GM12892 (cell line): ENCODE data around the gene DHRS13.

ENCODE experiments used
- DNase-seq: peaks from one replicate; pipeline ENCODE4 v3.0.0; 2011; ENCODE audit not compliant: insufficient read length
- FAIRE-seq: peaks from 2 replicates; lab custom pipeline; 2011; peaks lifted over from hg19 to GRCh38; lab: Jason Lieb, UNC
- POLR2A ChIP-seq: IDR thresholded peaks from 2 replicates; pipeline ENCODE4 v1.6.1; 2011; ENCODE audit warnings: low read depth, low read length, control low read depth
- POLR2AphosphoS5 ChIP-seq: IDR thresholded peaks from 2 replicates; pipeline ENCODE4 v1.6.1; 2011; ENCODE audit warnings: low read depth, low read length, control low read depth
- TAF1 ChIP-seq: IDR thresholded peaks from 2 replicates; pipeline ENCODE4 v1.6.1; 2011; ENCODE audit warnings: low read depth, mild to moderate bottlenecking, control low read depth, low read length, borderline replicate concordance

Gene DHRS13

DNA sequence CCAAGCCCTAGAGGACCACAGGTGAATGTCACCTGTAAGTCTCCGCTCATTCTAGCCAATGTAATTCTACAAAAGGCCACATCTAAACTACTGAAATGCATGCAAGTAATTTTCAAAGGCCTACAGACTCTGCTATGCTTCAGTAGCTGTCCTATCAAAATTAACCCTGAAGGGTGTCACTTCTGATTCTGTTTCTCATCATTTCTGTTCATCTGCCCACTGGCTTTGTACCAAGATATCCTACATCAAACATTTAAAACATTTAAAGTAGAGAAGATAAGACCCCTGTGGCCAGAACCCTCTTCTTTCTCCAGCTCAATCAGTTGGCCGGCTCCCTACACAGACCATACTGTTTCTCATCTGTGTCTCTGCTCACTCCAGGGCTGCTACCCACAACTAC, 26.9 kb upstream of the DHRS13 start:
- DNase-seq: no peak
- no peak for TF ChIP-seq POLR2AphosphoS5
- no peak for TF ChIP-seq POLR2A
- no peak for TF ChIP-seq TAF1
- FAIRE-seq: no peak

GRCh38 chr17:28928061-28928460, 25.2 kb upstream of the DHRS13 start:
- TF ChIP-seq POLR2A (no peak), POLR2AphosphoS5 (no peak), TAF1 (no peak)
- DNase-seq (no peak), FAIRE-seq (peak; percentile 51)

GRCh38 chr17:28926786-28927185, 23.9 kb upstream of the DHRS13 start:
- FAIRE-seq (no peak), DNase-seq (no peak)
- TF ChIP-seq POLR2A (no peak), POLR2AphosphoS5 (no peak), TAF1 (no peak)

- TF ChIP-seq POLR2AphosphoS5: no peak
- TF ChIP-seq POLR2A: no peak
- no peak for TF ChIP-seq TAF1
- DNase-seq (no peak), FAIRE-seq (no peak)
Measured at GRCh38 chr17:28926366-28926765, 23.5 kb upstream of the DHRS13 start.

DNA sequence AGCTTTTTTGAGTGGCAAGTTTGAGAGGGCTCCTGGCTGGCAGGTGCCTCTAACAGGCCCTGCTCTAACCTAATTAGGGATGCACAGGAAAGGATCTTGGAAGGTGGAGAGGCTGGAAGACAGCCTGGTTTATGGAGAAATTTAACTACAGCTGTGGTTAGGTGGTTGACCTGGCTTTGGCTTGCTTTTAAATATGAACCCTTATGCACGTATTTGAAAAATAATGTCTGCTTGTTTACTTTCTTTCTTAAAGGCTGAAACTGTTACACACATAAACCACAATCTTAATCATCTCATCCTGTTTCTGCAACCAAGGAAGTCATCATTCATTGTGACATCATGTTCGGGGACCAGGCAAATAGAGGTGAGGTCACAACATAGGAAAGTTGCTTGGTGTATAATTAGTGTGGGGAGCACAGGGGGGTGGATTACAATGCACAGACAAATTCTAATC, 23.1 kb upstream of the DHRS13 start:
- TF ChIP-seq POLR2A: no peak
- TF ChIP-seq POLR2AphosphoS5: no peak
- TF ChIP-seq TAF1: no peak
- DNase-seq: no peak

GRCh38 chr17:28920201-28920600, 17.3 kb upstream of the DHRS13 start:
- FAIRE-seq (no peak), DNase-seq (no peak)
- TF ChIP-seq POLR2AphosphoS5: no peak
- no peak for TF ChIP-seq TAF1
- no peak for TF ChIP-seq POLR2A

More for the DNA sequence above, 23.1 kb upstream of the DHRS13 start:
- FAIRE-seq: no peak

DNA sequence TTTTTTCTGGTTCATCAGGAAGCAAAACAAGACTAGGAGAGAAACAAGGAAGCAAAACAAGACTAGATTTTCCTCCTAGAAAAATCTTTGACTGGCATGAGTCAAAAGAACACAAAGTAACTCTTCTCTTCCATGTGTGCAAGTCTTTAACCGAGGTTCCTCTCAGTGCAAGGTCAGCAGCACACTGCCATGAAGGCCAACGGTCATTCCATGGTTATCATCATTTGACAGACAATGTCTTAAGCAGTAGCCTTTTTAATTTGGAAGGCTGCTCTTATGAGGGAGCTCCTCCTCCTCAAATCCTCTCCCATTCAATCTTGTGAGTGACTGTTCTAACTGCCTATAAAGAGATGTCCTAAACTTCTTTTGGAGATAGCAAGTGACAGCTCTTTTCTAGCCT, 15.4 kb upstream of the DHRS13 start:
- DNase-seq (no peak), FAIRE-seq (no peak)
- TF ChIP-seq POLR2AphosphoS5 (no peak), TAF1 (no peak), POLR2A (no peak)

- DNase-seq: no peak
- FAIRE-seq: no peak
- TF ChIP-seq TAF1 (no peak), POLR2AphosphoS5 (no peak), POLR2A (no peak)
Measured at GRCh38 chr17:28917465-28917864, 14.6 kb upstream of the DHRS13 start.

DNA sequence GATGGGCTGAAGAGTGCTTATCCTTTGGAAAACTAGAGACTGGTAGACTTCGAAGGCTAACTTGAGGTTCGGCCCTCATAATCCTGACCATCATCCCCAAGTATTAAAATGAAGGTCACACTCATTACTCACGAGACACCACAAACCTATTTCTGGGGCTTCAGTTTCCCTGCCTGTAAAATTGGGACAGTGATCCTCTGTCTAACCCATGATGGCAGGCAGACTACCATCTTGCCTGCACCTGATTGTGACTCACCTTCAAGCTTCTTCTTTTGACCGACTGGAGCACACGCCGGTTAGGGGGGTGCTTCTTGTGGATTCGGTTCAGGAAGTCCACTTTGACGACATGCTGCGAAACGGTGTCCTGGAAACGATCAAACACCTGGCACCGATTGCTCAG, 14.2 kb upstream of the DHRS13 start:
- TF ChIP-seq POLR2AphosphoS5 (no peak), POLR2A (no peak), TAF1 (no peak)
- no peak for FAIRE-seq

DNA sequence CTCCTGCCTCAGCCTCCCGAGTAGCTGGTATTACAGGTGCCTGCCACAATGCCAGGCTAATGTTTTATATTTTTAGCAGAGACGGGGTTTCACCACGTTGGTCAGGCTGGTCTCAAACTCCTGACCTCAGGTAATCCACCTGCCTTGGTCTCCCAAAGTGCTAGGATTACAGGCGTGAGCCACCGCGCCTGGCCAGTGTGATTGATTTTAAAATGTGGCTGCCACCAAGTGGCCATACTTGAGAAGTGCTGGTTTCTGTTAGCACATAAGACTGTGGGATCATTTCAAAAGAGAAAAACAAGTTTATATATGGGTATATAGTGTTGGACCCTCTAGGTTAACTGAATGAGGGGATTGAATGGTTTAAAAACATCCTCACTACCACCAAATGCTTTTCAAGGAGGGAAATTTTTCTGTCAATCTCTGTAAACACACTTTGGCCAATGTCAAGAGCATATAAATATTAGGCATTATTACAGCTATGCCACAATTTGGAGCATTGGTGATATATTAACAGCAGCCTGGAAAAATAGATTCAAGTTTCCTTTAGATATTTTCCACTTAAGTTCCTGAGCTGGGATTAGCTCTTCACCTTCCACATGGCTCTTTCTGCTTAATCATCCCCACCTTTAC, 13.5 kb upstream of the DHRS13 start:
- FAIRE-seq: no peak

More for the DNA sequence above, 14.2 kb upstream of the DHRS13 start:
- no peak for DNase-seq

GRCh38 chr17:28912938-28913333, 10.1 kb upstream of the DHRS13 start:
- FAIRE-seq: no peak
- no peak for DNase-seq
- TF ChIP-seq POLR2AphosphoS5 (no peak), TAF1 (no peak), POLR2A (no peak)

More for the DNA sequence above, 13.5 kb upstream of the DHRS13 start:
- DNase-seq: no peak
- no peak for TF ChIP-seq POLR2AphosphoS5
- TF ChIP-seq POLR2A: no peak

- TF ChIP-seq POLR2AphosphoS5 (no peak), POLR2A (no peak), TAF1 (no peak)
- FAIRE-seq: no peak
- no peak for DNase-seq
Measured at GRCh38 chr17:28912281-28912937, 9.5 kb upstream of the DHRS13 start.

DNA sequence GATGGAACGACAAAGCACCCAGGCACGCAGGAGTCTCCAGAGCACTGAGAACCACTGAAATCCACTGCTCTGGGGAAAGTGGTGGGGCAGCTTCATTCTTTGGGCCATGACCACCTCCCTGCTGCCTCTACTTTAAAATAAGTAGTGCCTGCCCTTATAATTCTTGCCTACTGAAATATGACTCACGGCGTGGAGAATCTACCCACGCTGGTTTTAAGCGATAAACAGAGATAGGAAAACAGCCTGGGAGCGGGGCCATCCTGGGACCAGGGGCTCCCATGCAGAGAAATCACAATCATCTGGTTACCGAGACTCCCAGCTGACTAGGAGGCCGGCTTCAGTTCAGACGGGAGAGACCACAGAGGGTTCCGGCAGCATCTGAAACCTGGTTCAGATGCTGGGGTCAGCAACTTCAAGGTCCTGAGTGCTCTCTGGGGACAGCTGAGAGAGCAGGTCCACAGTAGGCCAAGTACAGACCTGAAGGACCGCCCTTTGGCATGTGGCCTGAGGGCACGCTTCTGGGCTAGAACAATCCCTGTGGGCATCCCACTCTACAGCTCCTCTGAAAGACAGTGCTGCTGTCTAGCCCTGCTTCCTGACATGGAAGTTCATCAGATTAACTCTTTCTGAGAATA, 8.6 kb upstream of the DHRS13 start:
- TF ChIP-seq POLR2AphosphoS5: no peak
- FAIRE-seq: no peak
- no peak for DNase-seq

- TF ChIP-seq TAF1 (no peak), POLR2AphosphoS5 (no peak), POLR2A (no peak)
- no peak for FAIRE-seq
- no peak for DNase-seq
Measured at GRCh38 chr17:28910534-28910933, 7.7 kb upstream of the DHRS13 start.
